ENCODE data around the gene URI1. TPM values are rescaled to one million over a fixed set of nuclear protein-coding genes. Genes with fewer than 3 reads are reported as not detected.

Gene URI1
- total RNA-seq, 1 experiment from 2014 or later, result 71.0 TPM

- in situ Hi-C loops (cut with HindIII; ENCODE audit: low pct_unique_long_range_greater_than_20kb, low sequenced_read_pairs) (no loop called here), intact Hi-C loops (cut with micrococcal nuclease; ENCODE audit: unreplicated experiment) (no loop called here)
- no peak for TF ChIP-seq SIN3A (IDR thresholded peaks at IDR 0.05; ENCODE audit: borderline replicate concordance, insufficient read depth, low read depth, low read length)
- Histone ChIP-seq H3K27me3 (ENCODE audit: control insufficient read depth, insufficient read depth, low read length) (no peaks in the 10 kb centered on the region; the same call in 1 of the 2 replicates), H3K36me3 (ENCODE audit: control insufficient read depth, insufficient read depth, low read length) (no peaks in the 10 kb centered on the region), H3K27ac (ENCODE audit: low read length) (no peak overlapping the region), H3K4me1 (ENCODE audit: control insufficient read depth, insufficient read depth, low read length) (no peaks in the 10 kb centered on the region), H3K4me3 (ENCODE audit: low read depth in 2 of 2, low read length in 2 of 2) (no peak overlapping the region), H3K9me3 (ENCODE audit: control insufficient read depth, insufficient read depth, low read depth, low read length) (no peaks in the 10 kb centered on the region)
- DNase-seq (ENCODE audit: low read depth, low spot score), result no peak
- CTCF ChIA-PET, result no interaction called here
- POLR2A ChIA-PET, result no interaction called here
- ATAC-seq, result no peak
- no TSS peak for BruUV-seq (replicated peaks)
Observed at GRCh38 chr19:29896802-29897201, 45.2 kb upstream of the URI1 start.

GRCh38 chr19:29897466-29897865, 44.6 kb upstream of the URI1 start:
- intact Hi-C loops (cut with micrococcal nuclease; ENCODE audit: unreplicated experiment), result no loop called here
- Histone ChIP-seq H3K27me3 (ENCODE audit: control insufficient read depth, insufficient read depth, low read length) (no peaks in the 10 kb centered on the region; the same call in 1 of the 2 replicates), H3K4me3 (ENCODE audit: low read depth in 2 of 2, low read length in 2 of 2) (no peak overlapping the region), H3K9me3 (ENCODE audit: control insufficient read depth, insufficient read depth, low read depth, low read length) (no peaks in the 10 kb centered on the region), H3K36me3 (ENCODE audit: control insufficient read depth, insufficient read depth, low read length) (no peaks in the 10 kb centered on the region), H3K4me1 (ENCODE audit: control insufficient read depth, insufficient read depth, low read length) (no peaks in the 10 kb centered on the region), H3K27ac (ENCODE audit: low read length) (no peak overlapping the region)
- DNase-seq (ENCODE audit: low read depth, low spot score) (no peak), ATAC-seq (no peak)
- CTCF ChIA-PET, result no interaction called here
- BruUV-seq (replicated peaks), result no TSS peak
- POLR2A ChIA-PET, result no interaction called here
- TF ChIP-seq SIN3A (IDR thresholded peaks at IDR 0.05; ENCODE audit: borderline replicate concordance, insufficient read depth, low read depth, low read length) (no peak), REST (IDR thresholded peaks at IDR 0.05; ENCODE audit: insufficient read depth in 1 of 2, low read depth in 2 of 2, low read length in 1 of 2) (no peak), POLR2AphosphoS5 (IDR thresholded peaks at IDR 0.05; ENCODE audit: low read depth, low read length) (no peak), TCF7L2 (IDR thresholded peaks at IDR 0.05; ENCODE audit: low read depth, low read length) (no peak), CTCF (IDR thresholded peaks at IDR 0.05) (no peak)
- in situ Hi-C loops (cut with HindIII; ENCODE audit: low pct_unique_long_range_greater_than_20kb, low sequenced_read_pairs), result no loop called here

- in situ Hi-C loops (cut with HindIII; ENCODE audit: low pct_unique_long_range_greater_than_20kb, low sequenced_read_pairs), result no loop called here
- TF ChIP-seq TCF7L2 (IDR thresholded peaks at IDR 0.05; ENCODE audit: low read depth, low read length) (no peak), SIN3A (IDR thresholded peaks at IDR 0.05; ENCODE audit: borderline replicate concordance, insufficient read depth, low read depth, low read length) (no peak), POLR2AphosphoS5 (IDR thresholded peaks at IDR 0.05; ENCODE audit: low read depth, low read length) (no peak), REST (IDR thresholded peaks at IDR 0.05; ENCODE audit: insufficient read depth in 1 of 2, low read depth in 2 of 2, low read length in 1 of 2) (no peak), CTCF (IDR thresholded peaks at IDR 0.05) (no peak)
- H3K36me3 ChIP-seq (ENCODE audit: control insufficient read depth, insufficient read depth, low read length), result no peaks in the 10 kb centered on the region
- H3K9me3 ChIP-seq (ENCODE audit: control insufficient read depth, insufficient read depth, low read depth, low read length), result no peaks in the 10 kb centered on the region
- ChIA-PET CTCF (no interaction called here), POLR2A (no interaction called here)
- no peak overlapping the region for H3K4me3 ChIP-seq (ENCODE audit: low read depth in 2 of 2, low read length in 2 of 2)
- H3K27ac ChIP-seq (ENCODE audit: low read length), result no peak overlapping the region
- ATAC-seq (no peak), DNase-seq (ENCODE audit: low read depth, low spot score) (no peak)
- intact Hi-C loops (cut with micrococcal nuclease; ENCODE audit: unreplicated experiment), result no loop called here
- BruUV-seq (replicated peaks), result no TSS peak
- no peaks in the 10 kb centered on the region for H3K27me3 ChIP-seq (ENCODE audit: control insufficient read depth, insufficient read depth, low read length)
- no peaks in the 10 kb centered on the region for H3K4me1 ChIP-seq (ENCODE audit: control insufficient read depth, insufficient read depth, low read length)
Observed at GRCh38 chr19:29904017-29904416, 38.0 kb upstream of the URI1 start.
